ENCODE measurements around the gene TF. TPM values are rescaled to one million over a fixed set of nuclear protein-coding genes. Genes with fewer than 3 reads are reported as not detected.

Gene TF
- total RNA-seq, 1 donor from 2014 or later: 2.3 TPM

DNA sequence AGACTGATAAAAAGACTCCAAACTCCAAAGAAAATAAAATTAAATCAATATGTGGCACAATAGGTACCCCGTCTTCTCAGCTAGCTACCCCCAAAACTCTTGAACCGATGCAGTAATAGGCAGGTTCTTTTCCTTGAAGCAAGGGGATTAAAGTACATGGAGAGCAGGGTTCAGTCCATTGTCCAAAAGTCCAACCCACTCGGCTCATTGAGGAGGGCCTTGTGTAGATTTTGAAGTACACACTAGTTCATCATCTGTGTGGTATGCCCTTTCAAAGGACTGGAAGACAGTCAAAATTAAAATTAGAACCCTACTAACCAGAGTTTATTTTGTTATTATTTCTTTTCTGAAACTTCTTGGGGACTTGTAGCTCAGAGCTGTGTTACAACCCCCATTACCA is 23.3 kb downstream of the TF start:
- Mint-ChIP-seq H3K4me3 (no peak overlapping the region), H3K36me3 (no peaks in the 10 kb centered on the region), H3K4me1 (ENCODE audit: unreplicated experiment) (no peaks in the 10 kb centered on the region), H3K27ac (no peak overlapping the region), H3K9me3 (no peaks in the 10 kb centered on the region), H3K27me3 (no peaks in the 10 kb centered on the region)
- no peak for DNase-seq (ENCODE audit: extremely low spot score, unreplicated experiment)
- TF ChIP-seq, protein P1, sequence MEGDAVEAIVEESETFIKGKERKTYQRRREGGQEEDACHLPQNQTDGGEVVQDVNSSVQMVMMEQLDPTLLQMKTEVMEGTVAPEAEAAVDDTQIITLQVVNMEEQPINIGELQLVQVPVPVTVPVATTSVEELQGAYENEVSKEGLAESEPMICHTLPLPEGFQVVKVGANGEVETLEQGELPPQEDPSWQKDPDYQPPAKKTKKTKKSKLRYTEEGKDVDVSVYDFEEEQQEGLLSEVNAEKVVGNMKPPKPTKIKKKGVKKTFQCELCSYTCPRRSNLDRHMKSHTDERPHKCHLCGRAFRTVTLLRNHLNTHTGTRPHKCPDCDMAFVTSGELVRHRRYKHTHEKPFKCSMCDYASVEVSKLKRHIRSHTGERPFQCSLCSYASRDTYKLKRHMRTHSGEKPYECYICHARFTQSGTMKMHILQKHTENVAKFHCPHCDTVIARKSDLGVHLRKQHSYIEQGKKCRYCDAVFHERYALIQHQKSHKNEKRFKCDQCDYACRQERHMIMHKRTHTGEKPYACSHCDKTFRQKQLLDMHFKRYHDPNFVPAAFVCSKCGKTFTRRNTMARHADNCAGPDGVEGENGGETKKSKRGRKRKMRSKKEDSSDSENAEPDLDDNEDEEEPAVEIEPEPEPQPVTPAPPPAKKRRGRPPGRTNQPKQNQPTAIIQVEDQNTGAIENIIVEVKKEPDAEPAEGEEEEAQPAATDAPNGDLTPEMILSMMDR (conservative IDR thresholded peaks at IDR 0.05): no peak

DNA sequence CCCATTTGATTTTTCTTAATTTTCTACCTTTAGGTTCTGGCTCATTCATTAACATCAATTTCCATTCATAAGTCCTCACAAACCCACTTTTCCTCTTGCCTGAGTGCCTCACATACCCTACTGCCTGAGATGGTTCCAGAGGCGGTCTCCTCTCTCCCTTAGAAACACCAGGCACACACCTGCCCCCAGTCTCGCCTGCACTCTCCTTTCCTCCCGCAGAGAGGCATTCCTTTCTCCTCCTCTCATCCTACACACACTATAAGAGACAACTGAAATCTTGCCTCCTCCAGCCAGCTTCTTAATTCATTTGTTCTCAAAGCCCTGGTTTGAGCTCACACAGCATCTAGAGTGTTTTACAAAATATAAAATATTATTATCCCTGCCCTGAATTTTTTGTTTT is 27.5 kb downstream of the TF start:
- TF ChIP-seq, protein P1 (conservative IDR thresholded peaks at IDR 0.05): no peak
- H3K4me3 Mint-ChIP-seq: no peak overlapping the region
- no peak overlapping the region for H3K27ac Mint-ChIP-seq
- no peaks in the 10 kb centered on the region for H3K9me3 Mint-ChIP-seq
- no peak for DNase-seq (ENCODE audit: extremely low spot score, unreplicated experiment)
- no peaks in the 10 kb centered on the region for H3K36me3 Mint-ChIP-seq
- no peaks in the 10 kb centered on the region for H3K4me1 Mint-ChIP-seq (ENCODE audit: unreplicated experiment)
- no peaks in the 10 kb centered on the region for H3K27me3 Mint-ChIP-seq

GRCh38 chr3:133775309-133775708 is 29.1 kb downstream of the TF start:
- H3K36me3 Mint-ChIP-seq: no peaks in the 10 kb centered on the region
- H3K4me3 Mint-ChIP-seq: no peak overlapping the region
- TF ChIP-seq, protein P1 (conservative IDR thresholded peaks at IDR 0.05): no peak
- no peaks in the 10 kb centered on the region for H3K27me3 Mint-ChIP-seq
- H3K9me3 Mint-ChIP-seq: no peaks in the 10 kb centered on the region
- H3K27ac Mint-ChIP-seq: no peak overlapping the region
- H3K4me1 Mint-ChIP-seq (ENCODE audit: unreplicated experiment): no peaks in the 10 kb centered on the region
- DNase-seq (ENCODE audit: extremely low spot score, unreplicated experiment): no peak

GRCh38 chr3:133775835-133776234 is 29.6 kb downstream of the TF start:
- Mint-ChIP-seq H3K36me3 (no peaks in the 10 kb centered on the region), H3K9me3 (no peaks in the 10 kb centered on the region), H3K27me3 (no peaks in the 10 kb centered on the region), H3K27ac (no peak overlapping the region), H3K4me3 (no peak overlapping the region), H3K4me1 (ENCODE audit: unreplicated experiment) (no peaks in the 10 kb centered on the region)
- no peak for DNase-seq (ENCODE audit: extremely low spot score, unreplicated experiment)
- TF ChIP-seq, protein P1 (conservative IDR thresholded peaks at IDR 0.05): no peak

DNA sequence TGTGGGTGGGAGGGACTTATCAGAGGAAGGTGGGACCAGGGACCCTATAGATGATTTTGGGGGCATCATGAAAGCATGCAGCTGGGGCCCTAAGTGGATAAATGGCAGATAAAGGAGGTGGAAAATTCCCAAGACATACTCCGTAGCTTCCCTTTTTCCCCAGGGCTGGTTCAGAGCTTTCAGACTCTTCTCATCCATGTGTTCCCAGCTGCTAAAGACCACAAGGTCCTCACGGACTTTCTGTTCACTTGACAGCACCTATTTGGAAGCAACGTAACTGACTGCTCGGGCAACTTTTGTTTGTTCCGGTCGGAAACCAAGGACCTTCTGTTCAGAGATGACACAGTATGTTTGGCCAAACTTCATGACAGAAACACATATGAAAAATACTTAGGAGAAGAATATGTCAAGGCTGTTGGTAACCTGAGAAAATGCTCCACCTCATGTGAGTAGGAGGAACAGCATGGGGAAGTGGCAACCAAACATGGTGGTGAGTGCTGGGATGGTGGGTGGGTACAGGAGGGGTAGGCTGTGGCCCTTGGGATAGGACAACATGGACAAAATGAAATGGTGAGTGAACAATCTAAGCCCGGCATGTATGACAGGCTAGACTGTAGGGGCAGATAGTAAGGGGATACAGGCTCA is 30.7 kb downstream of the TF start:
- Mint-ChIP-seq H3K4me1 (ENCODE audit: unreplicated experiment) (no peaks in the 10 kb centered on the region), H3K27ac (no peak overlapping the region), H3K4me3 (no peak overlapping the region), H3K9me3 (no peaks in the 10 kb centered on the region), H3K27me3 (no peaks in the 10 kb centered on the region), H3K36me3 (no peaks in the 10 kb centered on the region)
- no peak for DNase-seq (ENCODE audit: extremely low spot score, unreplicated experiment)
- TF ChIP-seq, protein P1 (conservative IDR thresholded peaks at IDR 0.05): no peak
